HepG2 (cell line): ENCODE data around the gene LRRC42. TPM values are rescaled to one million over a fixed set of nuclear protein-coding genes. Genes with fewer than 3 reads are reported as not detected.

ENCODE experiments used
- ATAC-seq: fragments of 200-7000 bp; cut with Tn5 transposase; 3 replicates; pipeline ENCODE4 v1.9.1; 2020; ENCODE audit warnings: mild to moderate bottlenecking, moderate library complexity
- BruUV-seq: library from RNA; stranded (reverse); fragments of 400-500 nt; replicated peaks from 2 replicates; lab custom pipeline; 2021; lab: Mats Ljungman, UMichigan
- CTCF ChIA-PET: fragments of 300-600 bp; formaldehyde crosslinking; extraction: SDS; loops from one replicate; lab custom pipeline; 2021; ENCODE audit warnings: low total read pairs, inconsistent platforms, low intra/inter-chr PET ratio; lab: Yijun Ruan, JAX
- POLR2A ChIA-PET: fragments of 350-600 bp; sonication (Branson Sonifier 250); formaldehyde crosslinking; loops from one replicate; lab custom pipeline; 2020; ENCODE audit warnings: antibody characterized with exemption, inconsistent platforms; lab: Yijun Ruan, JAX
- DNase-seq: peaks from one replicate; pipeline ENCODE4 v3.0.0-alpha.2; 2015; ENCODE audit warnings: low spot score
- FAIRE-seq: peaks from 3 replicates; lab custom pipeline; 2011; peaks lifted over from hg19 to GRCh38; lab: Jason Lieb, UNC
- H2AFZ ChIP-seq: one replicate; pipeline ENCODE4 v1.6.1; 2011; ENCODE audit warnings: low read length, inconsistent platforms
- H3K27ac ChIP-seq: fragments of 300-600 bp; 3 replicates; pipeline ENCODE4 v1.8.0; 2011; ENCODE audit warnings: mixed run types, mild to moderate bottlenecking, mixed read lengths, low read length, inconsistent platforms; ENCODE audit not compliant: insufficient read depth; ENCODE audit errors: extremely low read length
- H3K27me3 ChIP-seq, 2 experiments: fragments of 200-600 bp in 1 of 2; 2 replicates in 1 of 2; 3 replicates in 1 of 2; pipeline versions ENCODE4 v1.6.0 to v1.8.0; 2011; ENCODE audit warnings: low read length in 2 of 2, mild to moderate bottlenecking in 2 of 2, moderate library complexity in 2 of 2, inconsistent platforms in 1 of 2; ENCODE audit not compliant: insufficient read depth in 2 of 2, control insufficient read depth in 1 of 2
- H3K36me3 ChIP-seq, 2 experiments: fragments of 200-600 bp in 1 of 2; replicated peaks in 1 of 2; 2 replicates in 1 of 2; 3 replicates in 1 of 2; pipeline versions ENCODE4 v1.5.1 to v1.8.0; 2011; ENCODE audit warnings: low read length in 2 of 2, inconsistent platforms in 1 of 2; ENCODE audit not compliant: insufficient read depth in 2 of 2, control insufficient read depth in 1 of 2
- H3K4me1 ChIP-seq: 2 replicates; pipeline ENCODE4 v1.5.1; 2012; ENCODE audit warnings: low read length, inconsistent platforms; ENCODE audit not compliant: insufficient read depth
- H3K4me2 ChIP-seq: 2 replicates; pipeline ENCODE4 v1.6.0; 2011; ENCODE audit warnings: low read depth, low read length, inconsistent platforms
- H3K4me3 ChIP-seq, 3 experiments: fragments of 200-600 bp in 1 of 3; sonication (generic), shearing (Covaris generic) in 1 of 3; replicated peaks in 1 of 3; 2 replicates each; pipeline ENCODE4 v1.5.1; 2011 to 2016; ENCODE audit warnings: low read length in 3 of 3, inconsistent platforms in 2 of 3, low read depth in 2 of 3, mild to moderate bottlenecking in 2 of 3, control low read depth in 1 of 3, mixed read lengths in 1 of 3; ENCODE audit not compliant: insufficient read depth in 1 of 3
- H3K79me2 ChIP-seq: one replicate; pipeline ENCODE4 v1.6.1; 2011; ENCODE audit warnings: low read length, inconsistent platforms; ENCODE audit not compliant: insufficient read depth
- H3K9ac ChIP-seq: 2 replicates; pipeline ENCODE4 v1.6.0; 2011; ENCODE audit warnings: mild to moderate bottlenecking, low read depth, low read length, inconsistent platforms; ENCODE audit not compliant: insufficient read depth
- H3K9me3 ChIP-seq: 2 replicates; pipeline ENCODE4 v1.5.1; 2012; ENCODE audit warnings: mild to moderate bottlenecking, low read length
- H4K20me1 ChIP-seq: 2 replicates; pipeline ENCODE4 v1.6.0; 2011; ENCODE audit warnings: inconsistent platforms, mild to moderate bottlenecking, low read length, moderate library complexity; ENCODE audit not compliant: insufficient read depth
- SRSF4 ChIP-seq: fragments of 200-400 bp; formaldehyde crosslinking; IDR thresholded peaks from one replicate; pipeline ENCODE4 v1.6.1; 2018; ENCODE audit warnings: mild to moderate bottlenecking, low read depth, low read length, moderate library complexity; ENCODE audit not compliant: poor library complexity, severe bottlenecking
- ZBED4 ChIP-seq: sonication (generic); formaldehyde crosslinking; IDR thresholded peaks from 2 replicates; pipeline ENCODE4 v1.4.0; 2020; ENCODE audit warnings: missing genetic modification reagents, borderline replicate concordance
- ZNF660 ChIP-seq: sonication (generic); formaldehyde crosslinking; IDR thresholded peaks from 2 replicates; pipeline ENCODE4 v1.5.1; 2020; ENCODE audit warnings: mild to moderate bottlenecking, low read depth, missing genetic modification reagents, borderline replicate concordance
- ZNF740 ChIP-seq: sonication (generic); formaldehyde crosslinking; IDR thresholded peaks from 2 replicates; pipeline ENCODE4 v1.4.0; 2020; ENCODE audit warnings: missing genetic modification reagents
- WGBS: methylation state at CpG from one replicate; pipeline ENCODE4 v1.1.6; 2017; ENCODE audit warnings: low lambda C conversion rate; 5-methylcytosine and 5-hydroxymethylcytosine counted together
- in situ Hi-C: cut with HindIII; loops from 2 replicates; pipeline ENCODE4 v1.10.0; 2017; ENCODE audit warnings: low pct_unique_long_range_greater_than_20kb; ENCODE audit not compliant: extremely low pct_ligation_motif_present
- intact Hi-C: fragments of 100-400 bp; cut with micrococcal nuclease; formaldehyde crosslinking; loops from one replicate; pipeline ENCODE4 v1.10.0; 2022; ENCODE audit not compliant: unreplicated experiment
- polyA plus RNA-seq, 8 experiments: library from polyadenylated mRNA; depleted of rRNA in 3 of 8; stranded (reverse) in 7 of 8; unstranded in 1 of 8; fragments of >200 nt; fragmentation: Illumina TruSeq in 4 of 8; extraction: Trizol in 4 of 8; gene quantifications; 2 replicates each; pipeline versions ENCODE4 v1.2.1 to v1.2.3, GENCODE V29; 2011 to 2016; ENCODE audit warnings: low read depth in 4 of 8, missing spikeins in 1 of 8, mixed read lengths in 1 of 8; ENCODE audit not compliant: insufficient read depth in 1 of 8
- total RNA-seq, 5 experiments: library from RNA; depleted of rRNA; stranded (reverse); fragments of >200 nt; fragmentation: Illumina TruSeq; extraction: Trizol; gene quantifications; 2 replicates each; pipeline ENCODE4 v1.2.3, GENCODE V29; 2016; ENCODE audit warnings: low read depth in 1 of 5

LRRC42 gene
- total and polyA plus RNA-seq, 2 of the 13 experiments (the other 11 are each of a cell fraction or from before 2014, with no cell fraction given): 30.6 to 43.6 TPM

- DNase-seq (no peak), FAIRE-seq (no peak), ATAC-seq (no peak)
- H3K4me2 ChIP-seq: no peak overlapping the region
- H3K79me2 ChIP-seq: no peaks in the 10 kb centered on the region
- ChIA-PET POLR2A (no interaction called here), CTCF (no interaction called here)
- H3K4me3 ChIP-seq: no peak overlapping the region
- no peak overlapping the region for H2AFZ ChIP-seq
- TF ChIP-seq SRSF4 (no peak), ZNF740 (CRISPR knock-in tag) (no peak), ZNF660 (CRISPR knock-in tag) (no peak), ZBED4 (CRISPR knock-in tag) (no peak)
- no TSS peak for BruUV-seq
- no peak overlapping the region for H3K9ac ChIP-seq
- H3K4me1 ChIP-seq: no peaks in the 10 kb centered on the region
- intact Hi-C loops: no loop called here
- H4K20me1 ChIP-seq: no peaks in the 10 kb centered on the region
- H3K36me3 ChIP-seq: peaks cover 3 to 41% of the 10 kb centered on the region in 2 experiments; a peak in 3 of 5 replicates
- no peaks in the 10 kb centered on the region for H3K27me3 ChIP-seq
- no peak overlapping the region for H3K27ac ChIP-seq
- in situ Hi-C loops: no loop called here
- WGBS: 95% methylated on average over 2 of the region's 2 CpGs
- H3K9me3 ChIP-seq: no peaks in the 10 kb centered on the region
These were observed 18.7 kb upstream of the LRRC42 start for GRCh38 chr1:53927376-53927881.
